CD4-positive, alpha-beta T cell treated with Interferon alpha-2 for 1 hour (primary cell): ENCODE measurements around the gene WDR27.
"Not testable (repeated sequence)": the region's sequence is repeated elsewhere in the genome, so short reads cannot be mapped to it uniquely, and the experiment has no call there.

Source experiments
- DNase-seq, 2 donors: peaks; one replicate each; pipeline ENCODE4 v3.0.0-alpha.2; 2020 to 2022

The WDR27 gene

GRCh38 chr6:169638915-169639314 lies 62.9 kb downstream of the WDR27 start:
- no peak for DNase-seq

GRCh38 chr6:169638388-169638787 lies 63.4 kb downstream of the WDR27 start:
- DNase-seq, result no peak

GRCh38 chr6:169635345-169635744 lies 66.5 kb downstream of the WDR27 start:
- no peak for DNase-seq

GRCh38 chr6:169632841-169633240 lies 69.0 kb downstream of the WDR27 start:
- no peak for DNase-seq

- no peak for DNase-seq
Observed at GRCh38 chr6:169629256-169629655, 72.6 kb downstream of the WDR27 start.

GRCh38 chr6:169627736-169628607 lies 73.9 kb downstream of the WDR27 start:
- DNase-seq, result no peak

- DNase-seq, result no peak
Observed at GRCh38 chr6:169626649-169627048, 75.2 kb downstream of the WDR27 start.

- no peak for DNase-seq
Observed at GRCh38 chr6:169626169-169626568, 75.7 kb downstream of the WDR27 start.

- no peak for DNase-seq
Observed at GRCh38 chr6:169625376-169625775, 76.5 kb downstream of the WDR27 start.

- DNase-seq, result no peak
Observed at GRCh38 chr6:169624785-169625184, 77.0 kb downstream of the WDR27 start.

- DNase-seq, result no peak
Observed at GRCh38 chr6:169623975-169624374, 77.9 kb downstream of the WDR27 start.

GRCh38 chr6:169623343-169623742 lies 78.5 kb downstream of the WDR27 start:
- no peak for DNase-seq

- no peak for DNase-seq
Observed at GRCh38 chr6:169622618-169623017, 79.2 kb downstream of the WDR27 start.

- no peak for DNase-seq
Observed at GRCh38 chr6:169621311-169621710, 80.5 kb downstream of the WDR27 start.

- no peak for DNase-seq
Observed at GRCh38 chr6:169620171-169621130, 81.4 kb downstream of the WDR27 start.

- no peak for DNase-seq
Observed at GRCh38 chr6:169619650-169620049, 82.2 kb downstream of the WDR27 start.

- no peak for DNase-seq
Observed at GRCh38 chr6:169618526-169619490, 83.0 kb downstream of the WDR27 start.

GRCh38 chr6:169617562-169617961 lies 84.3 kb downstream of the WDR27 start:
- no peak for DNase-seq

GRCh38 chr6:169608609-169609008 lies 93.2 kb downstream of the WDR27 start:
- not testable (repeated sequence) for DNase-seq

- DNase-seq, result no peak
Observed at GRCh38 chr6:169604076-169604475, 97.8 kb downstream of the WDR27 start.

GRCh38 chr6:169601129-169601528 lies 100.7 kb downstream of the WDR27 start:
- not testable (repeated sequence) for DNase-seq

GRCh38 chr6:169592558-169592957 lies 109.3 kb downstream of the WDR27 start:
- DNase-seq, result no peak
